ENCODE data around the gene TP63.

The TP63 gene

DNA sequence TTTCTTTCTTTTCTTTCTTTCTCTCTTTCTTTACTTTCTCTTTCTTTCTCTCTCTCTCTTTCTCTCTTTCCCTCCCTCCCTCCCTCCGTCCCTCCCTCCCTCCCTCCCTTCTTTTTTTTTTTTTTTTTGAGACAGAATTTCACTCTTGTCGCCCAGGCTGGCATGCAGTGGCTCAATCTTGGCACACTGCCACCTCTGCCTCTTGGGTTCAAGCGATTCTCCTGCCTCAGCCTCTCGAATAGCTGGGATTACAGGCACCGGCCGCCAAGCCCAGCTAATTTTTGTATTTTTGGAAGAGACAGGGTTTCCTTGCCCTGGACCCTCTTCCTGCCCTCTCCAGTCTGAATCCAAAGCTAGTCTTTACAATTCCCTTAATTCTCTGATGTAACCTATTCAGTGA, 102.9 kb downstream of the TP63 start:
- Histone ChIP-seq H3K36me3 (replicated peaks) (no peaks in the 10 kb centered on the region), H3K4me3 (ENCODE audit: low read depth, low read length) (no peak overlapping the region), H3K27me3 (replicated peaks) (no peaks in the 10 kb centered on the region), H3K27ac (no peak overlapping the region)
- no peak for DNase-seq
- TF ChIP-seq CTCF (IDR thresholded peaks at IDR 0.05; ENCODE audit: low read depth, low read length, missing control alignments): no peak
- in situ Hi-C loops (cut with HindIII; ENCODE audit: low pct_ligation_motif_present, low sequenced_read_pairs): no loop called here

- no peaks in the 10 kb centered on the region for H3K36me3 ChIP-seq (replicated peaks)
- DNase-seq: no peak
- no peaks in the 10 kb centered on the region for H3K27me3 ChIP-seq (replicated peaks)
- in situ Hi-C loops (cut with HindIII; ENCODE audit: low pct_ligation_motif_present, low sequenced_read_pairs): no loop called here
- H3K27ac ChIP-seq: no peak overlapping the region
- TF ChIP-seq CTCF (IDR thresholded peaks at IDR 0.05; ENCODE audit: low read depth, low read length, missing control alignments): no peak
- no peak overlapping the region for H3K4me3 ChIP-seq (ENCODE audit: low read depth, low read length)
These were observed 104.7 kb downstream of the TP63 start for GRCh38 chr3:189735913-189736312.

DNA sequence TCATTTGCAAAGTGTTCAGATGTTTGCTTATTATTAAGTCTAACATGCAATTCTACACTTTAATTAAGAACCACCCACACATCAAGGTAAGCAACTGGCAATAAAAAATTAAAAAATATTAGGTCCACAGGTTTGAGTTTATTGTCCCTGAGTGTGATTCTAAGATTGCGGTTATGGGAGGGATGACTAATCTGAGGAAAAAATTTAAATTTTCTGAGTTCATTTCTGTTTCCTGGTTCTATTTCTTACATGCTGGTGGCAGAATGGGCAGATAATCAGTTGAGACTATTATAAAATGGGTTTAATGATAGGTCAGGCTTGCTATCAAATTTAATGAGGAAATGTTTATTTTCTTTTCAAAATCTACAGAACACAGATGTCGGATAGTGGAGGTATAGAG, 105.9 kb downstream of the TP63 start:
- no peak for TF ChIP-seq CTCF (IDR thresholded peaks at IDR 0.05; ENCODE audit: low read depth, low read length, missing control alignments)
- in situ Hi-C loops (cut with HindIII; ENCODE audit: low pct_ligation_motif_present, low sequenced_read_pairs): no loop called here
- Histone ChIP-seq H3K27me3 (replicated peaks) (no peaks in the 10 kb centered on the region), H3K4me3 (ENCODE audit: low read depth, low read length) (no peak overlapping the region), H3K36me3 (replicated peaks) (no peaks in the 10 kb centered on the region), H3K27ac (no peak overlapping the region)
- no peak for DNase-seq

GRCh38 chr3:189737619-189738018, 106.4 kb downstream of the TP63 start:
- H3K27me3 ChIP-seq (replicated peaks): no peaks in the 10 kb centered on the region
- DNase-seq: no peak
- in situ Hi-C loops (cut with HindIII; ENCODE audit: low pct_ligation_motif_present, low sequenced_read_pairs): no loop called here
- no peak for TF ChIP-seq CTCF (IDR thresholded peaks at IDR 0.05; ENCODE audit: low read depth, low read length, missing control alignments)
- H3K4me3 ChIP-seq (ENCODE audit: low read depth, low read length): no peak overlapping the region
- no peaks in the 10 kb centered on the region for H3K36me3 ChIP-seq (replicated peaks)
- no peak overlapping the region for H3K27ac ChIP-seq

DNA sequence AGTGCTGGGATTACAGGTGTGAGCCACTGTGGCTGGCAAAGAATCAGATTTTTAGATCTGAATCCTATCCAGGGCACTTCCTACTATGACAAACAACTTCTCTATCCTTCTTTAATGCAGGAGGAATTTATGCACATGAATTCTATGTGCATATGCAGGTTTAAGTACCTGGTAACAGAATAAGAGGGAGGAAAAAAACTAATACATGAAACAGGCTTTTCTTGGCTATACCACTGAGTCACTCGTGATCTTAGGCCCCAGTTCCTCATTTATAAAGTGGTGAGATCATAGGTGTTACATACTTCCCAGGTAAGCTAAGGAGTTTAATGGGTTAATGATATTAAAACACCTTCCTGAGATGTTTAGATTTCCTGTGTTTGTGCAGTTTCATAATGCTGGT, 108.2 kb downstream of the TP63 start:
- H3K27me3 ChIP-seq (replicated peaks): no peaks in the 10 kb centered on the region
- no peaks in the 10 kb centered on the region for H3K36me3 ChIP-seq (replicated peaks)
- no peak for TF ChIP-seq CTCF (IDR thresholded peaks at IDR 0.05; ENCODE audit: low read depth, low read length, missing control alignments)
- in situ Hi-C loops (cut with HindIII; ENCODE audit: low pct_ligation_motif_present, low sequenced_read_pairs): no loop called here
- no peak overlapping the region for H3K4me3 ChIP-seq (ENCODE audit: low read depth, low read length)
- H3K27ac ChIP-seq: no peak overlapping the region
- DNase-seq: no peak

DNA sequence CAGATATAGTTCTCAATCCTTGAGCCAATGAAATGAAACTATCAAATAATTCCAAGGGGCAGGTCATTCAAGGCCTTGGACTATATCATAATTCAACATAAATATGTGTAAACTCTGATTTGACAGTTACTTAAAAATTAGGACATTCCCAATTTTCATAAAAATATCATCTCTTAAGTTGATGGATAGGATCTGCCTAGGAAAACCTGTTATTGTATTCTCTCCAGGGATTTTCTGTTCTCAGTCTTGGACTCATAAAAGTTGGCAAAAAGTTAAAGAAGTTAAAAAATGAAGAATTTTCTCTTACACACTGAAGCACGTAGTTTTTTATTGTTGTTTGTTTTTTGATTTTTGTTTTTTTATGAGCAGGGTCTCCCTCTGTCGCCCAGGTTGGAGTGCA, 109.0 kb downstream of the TP63 start:
- Histone ChIP-seq H3K36me3 (replicated peaks) (no peaks in the 10 kb centered on the region), H3K27me3 (replicated peaks) (no peaks in the 10 kb centered on the region), H3K27ac (no peak overlapping the region), H3K4me3 (ENCODE audit: low read depth, low read length) (no peak overlapping the region)
- no peak for TF ChIP-seq CTCF (IDR thresholded peaks at IDR 0.05; ENCODE audit: low read depth, low read length, missing control alignments)
- in situ Hi-C loops (cut with HindIII; ENCODE audit: low pct_ligation_motif_present, low sequenced_read_pairs): no loop called here
- no peak for DNase-seq
